Osteocyte (in vitro differentiated cells): ENCODE measurements around the gene TRIM69. TPM values are rescaled to one million over a fixed set of nuclear protein-coding genes. Genes with fewer than 3 reads are reported as not detected.
A peak's percentile ranks its signal among the peaks of the same experiment; 100 is the strongest.

Source experiments
- DNase-seq: peaks from one replicate; pipeline ENCODE4 v3.0.0; 2021; ENCODE audit warnings: mixed read lengths; ENCODE audit not compliant: unreplicated experiment; ENCODE audit errors: extremely low spot score
- H3K27ac Mint-ChIP-seq: one replicate; pipeline ENCODE4 v1.8.0; 2021; ENCODE audit warnings: mild to moderate bottlenecking, mixed read lengths; ENCODE audit not compliant: unreplicated experiment
- H3K27me3 Mint-ChIP-seq: one replicate; pipeline ENCODE4 v1.8.0; 2021; ENCODE audit warnings: mixed read lengths; ENCODE audit not compliant: unreplicated experiment
- H3K36me3 Mint-ChIP-seq: one replicate; pipeline ENCODE4 v1.8.0; 2021; ENCODE audit warnings: mixed read lengths; ENCODE audit not compliant: unreplicated experiment
- H3K4me1 Mint-ChIP-seq: one replicate; pipeline ENCODE4 v1.8.0; 2021; ENCODE audit warnings: mixed read lengths; ENCODE audit not compliant: unreplicated experiment
- H3K4me3 Mint-ChIP-seq: one replicate; pipeline ENCODE4 v1.8.0; 2021; ENCODE audit warnings: mild to moderate bottlenecking, moderate library complexity, mixed read lengths; ENCODE audit not compliant: unreplicated experiment
- H3K9me3 Mint-ChIP-seq: one replicate; pipeline ENCODE4 v1.8.0; 2021; ENCODE audit warnings: mixed read lengths; ENCODE audit not compliant: unreplicated experiment
- total RNA-seq: library from RNA; stranded (reverse); gene quantifications from 2 replicates; pipeline ENCODE4 v1.2.1, GENCODE V29; 2021
- TF ChIP-seq, protein P1 (sequence below): fragments of 200-600 bp; sonication (generic); IDR thresholded peaks from 2 replicates; pipeline ENCODE4 v1.5.0; 2021; ENCODE audit warnings: antibody characterized with exemption, mild to moderate bottlenecking, moderate library complexity

The TRIM69 gene
- total RNA-seq, 1 donor from 2014 or later, result 13.6 TPM

DNA sequence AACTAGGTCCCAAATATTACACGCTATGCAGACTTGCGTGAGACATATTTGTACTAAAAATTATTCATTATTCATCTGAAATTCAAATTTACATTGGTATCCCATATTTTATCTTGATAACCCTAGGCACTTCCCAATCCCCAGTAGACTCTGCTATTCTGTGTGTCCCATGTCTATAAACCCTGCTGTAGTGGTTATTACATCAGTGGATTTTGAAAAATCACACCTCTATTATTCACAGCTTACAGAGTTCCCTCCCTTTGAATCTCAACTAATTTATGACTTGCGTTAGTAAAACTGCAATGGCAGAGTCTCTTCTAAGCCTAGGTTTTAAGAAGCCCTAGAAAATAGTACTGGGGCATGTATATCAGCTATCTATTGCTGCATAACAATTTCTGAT, 54.3 kb downstream of the TRIM69 start:
- H3K27ac Mint-ChIP-seq, result no peak overlapping the region

DNA sequence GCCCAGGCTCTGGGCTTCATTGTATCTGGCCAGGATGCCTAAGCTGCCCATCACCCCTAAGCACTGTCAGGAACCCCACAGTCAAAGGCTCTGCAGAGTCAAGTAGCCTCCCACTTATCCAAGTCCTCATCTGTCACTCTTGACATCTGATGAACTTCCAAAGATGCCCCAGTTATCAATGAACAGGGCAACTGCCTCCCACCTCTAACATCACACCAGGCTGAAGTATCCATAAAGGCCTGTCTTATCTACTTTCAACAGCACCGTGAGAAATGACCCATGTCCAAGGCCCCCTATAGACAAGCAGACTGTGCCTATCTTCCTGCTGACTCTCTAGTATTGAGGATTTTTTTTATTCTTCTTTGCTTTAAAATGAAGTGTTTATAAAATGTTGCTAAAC, 56.4 kb downstream of the TRIM69 start:
- Mint-ChIP-seq H3K4me3 (no peak overlapping the region), H3K4me1 (no peaks in the 10 kb centered on the region), H3K36me3 (no peaks in the 10 kb centered on the region), H3K27me3 (peaks cover 53% of the 10 kb centered on the region), H3K27ac (no peak overlapping the region), H3K9me3 (no peaks in the 10 kb centered on the region)
- TF ChIP-seq, protein P1, sequence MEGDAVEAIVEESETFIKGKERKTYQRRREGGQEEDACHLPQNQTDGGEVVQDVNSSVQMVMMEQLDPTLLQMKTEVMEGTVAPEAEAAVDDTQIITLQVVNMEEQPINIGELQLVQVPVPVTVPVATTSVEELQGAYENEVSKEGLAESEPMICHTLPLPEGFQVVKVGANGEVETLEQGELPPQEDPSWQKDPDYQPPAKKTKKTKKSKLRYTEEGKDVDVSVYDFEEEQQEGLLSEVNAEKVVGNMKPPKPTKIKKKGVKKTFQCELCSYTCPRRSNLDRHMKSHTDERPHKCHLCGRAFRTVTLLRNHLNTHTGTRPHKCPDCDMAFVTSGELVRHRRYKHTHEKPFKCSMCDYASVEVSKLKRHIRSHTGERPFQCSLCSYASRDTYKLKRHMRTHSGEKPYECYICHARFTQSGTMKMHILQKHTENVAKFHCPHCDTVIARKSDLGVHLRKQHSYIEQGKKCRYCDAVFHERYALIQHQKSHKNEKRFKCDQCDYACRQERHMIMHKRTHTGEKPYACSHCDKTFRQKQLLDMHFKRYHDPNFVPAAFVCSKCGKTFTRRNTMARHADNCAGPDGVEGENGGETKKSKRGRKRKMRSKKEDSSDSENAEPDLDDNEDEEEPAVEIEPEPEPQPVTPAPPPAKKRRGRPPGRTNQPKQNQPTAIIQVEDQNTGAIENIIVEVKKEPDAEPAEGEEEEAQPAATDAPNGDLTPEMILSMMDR, result no peak
- DNase-seq, result no peak

More for the DNA sequence above, 54.3 kb downstream of the TRIM69 start:
- DNase-seq, result no peak
- TF ChIP-seq, protein P1, result no peak
- Mint-ChIP-seq H3K36me3 (no peaks in the 10 kb centered on the region), H3K27me3 (peaks cover 54% of the 10 kb centered on the region), H3K4me1 (no peaks in the 10 kb centered on the region), H3K9me3 (no peaks in the 10 kb centered on the region), H3K4me3 (no peak overlapping the region)

DNA sequence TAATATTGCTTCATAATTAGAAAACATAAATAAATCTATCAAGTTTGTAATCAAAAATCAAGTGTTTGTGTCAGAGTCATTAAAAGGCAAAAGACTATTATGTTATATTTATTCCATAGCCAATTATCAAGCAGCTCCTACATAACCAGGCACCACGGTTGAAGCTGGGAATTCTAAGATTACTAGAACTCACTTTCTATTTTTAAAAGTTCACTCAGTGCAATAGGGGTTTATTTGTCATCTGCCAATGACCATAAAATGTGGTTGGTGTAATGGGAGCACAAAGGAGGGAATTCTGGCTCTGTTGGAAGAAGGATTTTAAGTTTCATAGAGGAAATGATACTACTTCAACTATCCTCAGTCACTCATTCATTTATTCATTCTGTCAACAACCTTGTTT, 57.7 kb downstream of the TRIM69 start:
- H3K27ac Mint-ChIP-seq, result no peak overlapping the region
- no peaks in the 10 kb centered on the region for H3K4me1 Mint-ChIP-seq
- no peak overlapping the region for H3K4me3 Mint-ChIP-seq
- H3K36me3 Mint-ChIP-seq, result no peaks in the 10 kb centered on the region
- no peaks in the 10 kb centered on the region for H3K9me3 Mint-ChIP-seq
- TF ChIP-seq, protein P1, result no peak
- H3K27me3 Mint-ChIP-seq, result peaks cover 47% of the 10 kb centered on the region
- no peak for DNase-seq

DNA sequence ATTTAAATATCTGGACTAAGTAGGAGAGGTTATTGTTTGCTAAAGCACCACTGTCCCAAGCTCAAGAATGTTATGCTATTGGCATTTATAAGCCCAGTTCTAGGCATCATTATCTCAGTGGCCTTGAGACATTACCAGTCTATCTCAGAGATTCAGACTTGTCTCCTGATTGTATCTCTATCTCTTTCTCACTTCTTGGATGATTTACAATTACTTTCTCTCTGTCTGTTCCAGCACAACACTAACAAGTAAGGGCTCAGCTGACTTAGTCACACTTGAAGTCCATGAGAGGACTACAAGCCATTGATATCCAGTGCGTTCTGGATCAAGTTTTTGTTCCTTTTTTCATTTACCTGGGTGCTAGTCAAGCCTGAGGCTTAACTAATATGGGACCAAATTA, 60.2 kb downstream of the TRIM69 start:
- TF ChIP-seq, protein P1, result no peak
- Mint-ChIP-seq H3K4me3 (no peak overlapping the region), H3K36me3 (no peaks in the 10 kb centered on the region), H3K27ac (no peak overlapping the region), H3K4me1 (no peaks in the 10 kb centered on the region), H3K27me3 (peaks cover 40% of the 10 kb centered on the region), H3K9me3 (no peaks in the 10 kb centered on the region)
- no peak for DNase-seq

DNA sequence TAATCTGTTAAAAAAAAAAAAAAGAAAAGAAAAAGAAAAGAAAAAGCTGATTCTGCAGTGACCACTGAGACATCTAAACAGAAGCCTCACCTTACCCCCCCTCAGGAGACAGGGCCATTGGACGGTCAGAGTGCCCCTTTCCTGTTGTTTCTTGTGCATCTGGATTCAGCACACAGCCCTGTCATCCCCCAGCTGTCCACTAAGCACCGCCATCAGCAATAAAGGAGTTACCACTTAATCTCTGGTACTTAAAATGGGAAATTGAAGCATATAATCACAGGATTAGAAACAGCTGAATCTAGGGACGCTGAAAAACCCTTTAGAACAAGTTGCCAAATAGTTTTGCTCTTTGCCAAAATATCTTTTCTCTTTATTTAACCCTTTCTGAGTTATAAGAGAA, 62.5 kb downstream of the TRIM69 start:
- peaks cover 55% of the 10 kb centered on the region for H3K27me3 Mint-ChIP-seq
- H3K36me3 Mint-ChIP-seq, result no peaks in the 10 kb centered on the region
- no peaks in the 10 kb centered on the region for H3K4me1 Mint-ChIP-seq
- H3K27ac Mint-ChIP-seq, result no peak overlapping the region
- no peak for DNase-seq
- H3K9me3 Mint-ChIP-seq, result no peaks in the 10 kb centered on the region
- TF ChIP-seq, protein P1, result peak; percentile 18
- H3K4me3 Mint-ChIP-seq, result no peak overlapping the region
